Activated CD4-positive, alpha-beta T cell treated with anti-CD3 and anti-CD28 coated beads, Interleukin-2, amount 50 U/mL, for 16 hours (primary cell): Measurements from ENCODE around the gene KIF2A.

Experiments
- DNase-seq: peaks from one replicate; pipeline ENCODE4 v3.0.0-alpha.2; 2020

Gene KIF2A

GRCh38 chr5:62330302-62330701 lies 24.3 kb downstream of the KIF2A start:
- peak; percentile 28 for DNase-seq

- no peak for DNase-seq
These were observed 25.9 kb downstream of the KIF2A start for GRCh38 chr5:62331921-62332320.

- no peak for DNase-seq
These were observed 27.3 kb downstream of the KIF2A start for GRCh38 chr5:62333250-62333794.

- no peak for DNase-seq
These were observed 28.1 kb downstream of the KIF2A start for GRCh38 chr5:62334082-62334481.

GRCh38 chr5:62340392-62340791 lies 34.4 kb downstream of the KIF2A start:
- DNase-seq = no peak

GRCh38 chr5:62340979-62341378 lies 35.0 kb downstream of the KIF2A start:
- DNase-seq = peak; percentile 21

GRCh38 chr5:62341783-62342475 lies 35.9 kb downstream of the KIF2A start:
- peak; percentile 55 for DNase-seq

- DNase-seq = no peak
These were observed 36.5 kb downstream of the KIF2A start for GRCh38 chr5:62342476-62342837.

GRCh38 chr5:62343428-62343827 lies 37.4 kb downstream of the KIF2A start:
- DNase-seq = no peak

- no peak for DNase-seq
These were observed 40.7 kb downstream of the KIF2A start for GRCh38 chr5:62346748-62347147.

GRCh38 chr5:62347928-62348327 lies 41.9 kb downstream of the KIF2A start:
- no peak for DNase-seq

- no peak for DNase-seq
These were observed 42.9 kb downstream of the KIF2A start for GRCh38 chr5:62348723-62349481.

GRCh38 chr5:62354028-62354874 lies 48.2 kb downstream of the KIF2A start:
- peak; percentile 53 for DNase-seq

- DNase-seq = no peak
These were observed 56.7 kb downstream of the KIF2A start for GRCh38 chr5:62362701-62363100.

- DNase-seq = peak; percentile 8
These were observed 63.0 kb downstream of the KIF2A start for GRCh38 chr5:62369039-62369438.

- DNase-seq = no peak
These were observed 65.4 kb downstream of the KIF2A start for GRCh38 chr5:62371409-62371808.

- DNase-seq = no peak
These were observed 66.6 kb downstream of the KIF2A start for GRCh38 chr5:62372600-62372999.

- no peak for DNase-seq
These were observed 67.4 kb downstream of the KIF2A start for GRCh38 chr5:62373382-62373781.

- no peak for DNase-seq
These were observed 68.1 kb downstream of the KIF2A start for GRCh38 chr5:62374090-62374489.

GRCh38 chr5:62375627-62376026 lies 69.6 kb downstream of the KIF2A start:
- DNase-seq = no peak

- no peak for DNase-seq
These were observed 70.1 kb downstream of the KIF2A start for GRCh38 chr5:62376064-62376463.

- DNase-seq = no peak
These were observed 79.1 kb downstream of the KIF2A start for GRCh38 chr5:62385131-62385530.

- DNase-seq = no peak
These were observed 79.9 kb downstream of the KIF2A start for GRCh38 chr5:62385816-62386400.
